CD4-positive, alpha-beta T cell treated with Interleukin-6 at 100 ng/mL for 8 hours (primary cell): ENCODE data around the gene IL22.
A peak's percentile ranks its signal among the peaks of the same experiment; 100 is the strongest.
"Not testable (repeated sequence)": the region's sequence is repeated elsewhere in the genome, so short reads cannot be mapped to it uniquely, and the experiment has no call there.

Source experiments
- DNase-seq: peaks from one replicate; pipeline ENCODE4 v3.0.0-alpha.2; 2020; ENCODE audit warnings: mixed read lengths, low spot score

The IL22 gene

DNA sequence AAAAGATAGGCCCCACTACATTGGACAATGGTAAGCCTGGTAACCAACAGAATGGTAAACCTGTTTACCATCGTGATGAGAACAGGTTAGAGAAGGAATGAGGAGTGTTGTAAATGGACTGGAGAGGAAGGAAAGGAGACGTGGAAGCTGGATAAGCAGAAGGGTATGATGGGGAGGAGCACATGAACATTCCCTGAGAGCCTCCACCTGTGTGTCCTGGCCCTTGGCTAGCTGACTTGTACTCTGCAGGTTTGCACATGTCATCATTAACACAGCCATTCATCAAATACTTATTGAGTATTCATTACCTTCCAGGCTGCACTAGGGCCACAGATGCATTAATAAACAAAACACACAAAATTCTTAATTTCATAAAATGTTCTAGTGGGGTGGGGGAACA lies 23.4 kb downstream of the IL22 start:
- no peak for DNase-seq

DNA sequence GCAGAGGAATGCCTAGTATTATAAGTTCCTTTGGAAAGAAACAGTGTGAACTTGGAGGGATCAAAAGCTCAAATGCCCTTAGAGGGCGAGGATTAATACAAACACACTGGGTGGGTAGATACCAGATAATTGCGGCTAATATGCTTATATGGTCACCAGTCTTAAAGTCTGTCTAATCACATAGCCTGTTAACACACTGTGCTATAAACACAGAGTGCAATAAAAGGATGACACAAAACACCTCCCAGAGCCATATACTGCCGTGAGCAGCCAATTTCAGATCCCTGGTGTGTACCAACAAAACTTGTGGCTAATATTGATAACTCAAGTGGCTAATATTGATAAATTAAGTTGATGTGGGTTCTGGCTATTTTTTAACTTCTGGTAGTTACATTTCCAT lies 26.0 kb downstream of the IL22 start:
- DNase-seq, result no peak

DNA sequence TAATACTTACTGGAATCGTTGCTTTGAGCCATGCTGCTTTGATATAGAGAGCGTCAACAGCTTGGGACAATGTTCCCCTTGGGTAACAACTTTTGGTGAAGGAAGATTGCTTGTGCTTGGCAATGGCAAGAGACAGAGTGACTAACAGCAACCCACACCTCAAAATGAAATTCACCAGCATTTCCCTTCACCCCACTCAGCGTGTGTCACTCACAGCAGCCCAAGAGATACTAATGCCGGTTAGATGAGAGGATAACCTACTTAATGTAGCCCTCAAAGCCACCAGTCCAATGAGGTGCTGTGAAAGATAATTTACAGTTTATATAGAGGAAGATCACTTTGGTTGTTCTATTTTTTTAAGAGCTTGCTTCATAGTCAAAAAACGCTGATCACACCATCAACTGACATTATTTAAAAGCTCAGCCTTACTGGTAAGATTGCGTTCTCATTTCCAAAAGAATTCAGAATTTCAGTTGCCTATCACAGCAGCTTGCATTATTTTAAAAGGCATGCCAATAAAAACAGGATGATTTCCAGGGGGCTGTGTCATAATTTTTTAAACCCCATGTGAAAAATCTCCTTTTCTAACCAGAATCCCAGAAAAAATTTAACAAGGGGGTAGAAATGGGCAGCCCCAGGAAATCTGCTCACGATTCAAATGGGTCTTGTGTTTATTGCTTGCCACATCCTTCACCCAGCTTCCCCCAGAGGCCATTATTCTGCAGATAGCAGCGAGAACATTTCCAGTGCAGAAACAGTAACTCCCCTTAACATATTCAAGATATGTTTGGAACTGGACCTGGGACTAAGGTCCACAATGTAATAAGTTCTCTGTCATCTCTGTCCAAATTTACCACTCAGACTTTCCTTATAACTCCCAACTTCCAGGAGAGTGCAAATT lies 27.6 kb downstream of the IL22 start, which contains the start of gene IL26:
IL26 (minus strand) TSS at position 235 of the 901 bp plus-strand sequence; CDS start at position 181, 54 bp downstream.
- DNase-seq, result peak; percentile 25

DNA sequence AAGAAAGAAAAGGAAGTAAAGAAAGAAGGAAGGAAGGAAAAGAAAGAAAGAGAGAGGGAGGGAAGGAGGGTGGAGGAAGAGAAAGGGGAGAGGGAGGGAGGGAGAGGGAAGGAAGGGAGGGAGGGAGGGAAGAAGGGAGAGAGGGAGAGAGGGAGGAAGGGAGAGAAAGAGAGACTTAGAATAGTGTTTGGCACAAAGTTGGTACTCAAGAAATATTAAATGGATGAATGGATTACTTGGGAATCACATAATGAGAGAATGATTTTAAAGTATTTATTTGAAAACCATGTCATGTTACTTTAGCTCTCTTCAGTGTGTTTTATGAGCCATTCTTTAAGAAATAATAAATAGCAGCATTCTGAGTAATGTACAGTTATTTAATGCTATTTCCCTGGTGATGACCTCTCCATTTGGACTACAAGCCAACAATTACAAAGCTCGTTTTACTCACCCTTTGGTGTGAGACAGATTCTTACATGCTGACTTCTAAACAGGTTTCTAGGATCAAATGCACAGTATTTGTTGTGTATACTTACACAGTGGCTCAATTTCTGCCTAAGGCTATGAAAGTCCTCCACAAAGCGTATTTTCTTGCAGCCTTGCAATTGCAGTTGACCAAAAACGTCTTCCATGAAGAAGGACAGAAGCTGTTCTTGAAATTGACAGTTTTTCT lies 28.7 kb downstream of the IL22 start:
- DNase-seq, result no peak

DNA sequence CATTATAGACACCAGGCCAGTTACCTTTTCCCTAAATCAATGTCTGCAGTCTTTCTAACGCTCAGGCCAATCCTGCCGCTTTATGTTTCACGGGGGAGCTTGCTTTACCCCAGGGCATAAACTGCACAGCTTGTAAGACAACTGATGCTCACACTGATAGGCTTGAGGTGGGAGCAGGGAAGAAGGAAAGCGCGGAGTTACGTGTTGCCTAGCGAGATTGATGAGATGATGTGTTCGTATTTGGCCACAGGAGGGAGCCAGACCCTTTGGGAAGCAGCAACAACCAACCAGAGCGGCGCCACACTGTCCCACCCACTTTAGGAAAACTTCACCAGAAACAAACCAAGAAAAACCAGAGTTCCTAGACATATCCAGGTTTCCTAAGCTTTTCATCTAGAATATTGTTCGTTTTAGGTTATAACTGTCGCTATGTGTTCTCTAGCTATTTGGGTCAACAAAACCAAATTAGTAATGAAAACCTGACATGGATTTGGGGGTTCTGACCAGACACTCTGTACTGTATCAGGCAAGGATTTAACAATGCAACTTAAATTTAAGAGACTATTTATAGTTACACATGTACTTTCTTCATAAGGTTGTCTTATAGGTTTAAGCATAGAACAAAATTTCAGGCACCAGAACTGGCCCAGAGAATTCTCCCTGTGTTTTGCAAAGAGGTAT lies 30.2 kb downstream of the IL22 start:
- peak; percentile 72 for DNase-seq

DNA sequence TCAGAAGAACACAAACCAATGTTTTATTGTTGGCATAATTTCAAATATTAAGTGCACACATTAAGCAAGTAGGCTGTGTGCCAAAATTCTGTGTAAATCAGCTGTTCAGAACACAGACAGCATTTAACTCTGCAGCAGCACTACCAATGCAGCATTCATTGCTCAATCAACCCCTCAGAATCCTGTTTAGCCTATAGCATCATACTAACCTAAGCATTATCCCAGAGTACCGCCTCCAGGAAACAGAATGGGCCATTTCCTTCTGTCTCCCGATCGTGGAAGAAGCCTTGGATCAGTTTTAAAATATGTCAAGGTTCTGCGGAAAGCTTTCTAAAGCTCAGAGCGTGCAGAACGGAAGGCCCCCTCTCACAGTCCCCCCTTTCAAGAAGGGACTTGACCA lies 31.1 kb downstream of the IL22 start:
- DNase-seq, result no peak

DNA sequence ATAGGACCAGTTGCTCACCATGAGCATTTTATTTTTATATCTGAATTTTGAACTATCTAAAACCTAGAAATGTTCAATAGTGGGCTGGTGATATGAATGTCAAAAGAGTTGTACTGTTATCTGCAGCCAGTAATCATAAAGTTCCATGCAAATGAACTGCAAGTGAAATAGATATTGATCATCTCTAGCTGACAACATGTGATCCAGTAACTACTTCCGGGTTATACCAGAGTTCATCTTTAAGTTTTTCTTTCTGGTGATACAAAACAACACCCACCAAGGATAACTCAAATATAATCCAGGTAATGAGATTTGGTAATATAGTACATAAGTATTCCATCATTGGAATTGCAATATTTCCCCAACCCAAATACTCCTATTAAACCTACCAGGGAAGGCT lies 31.9 kb downstream of the IL22 start:
- DNase-seq, result no peak

DNA sequence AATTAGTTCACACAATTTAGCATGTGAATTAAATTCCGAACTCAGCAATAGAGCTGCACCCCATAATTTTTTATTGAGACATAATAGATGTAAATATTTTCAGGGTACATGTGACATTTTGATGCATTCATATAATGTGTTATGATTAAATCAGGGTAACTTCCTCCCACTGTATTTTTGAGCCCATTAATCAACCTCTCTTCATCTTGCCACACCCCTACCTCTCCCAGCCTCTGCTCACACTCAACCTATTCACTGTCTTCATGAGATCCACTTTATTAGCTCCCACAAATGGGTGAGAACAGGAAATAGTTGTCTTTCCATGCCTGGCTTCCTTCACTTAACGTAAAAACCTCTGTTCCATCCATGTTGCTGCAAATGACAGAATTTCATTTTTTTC lies 42.5 kb downstream of the IL22 start:
- no peak for DNase-seq

DNA sequence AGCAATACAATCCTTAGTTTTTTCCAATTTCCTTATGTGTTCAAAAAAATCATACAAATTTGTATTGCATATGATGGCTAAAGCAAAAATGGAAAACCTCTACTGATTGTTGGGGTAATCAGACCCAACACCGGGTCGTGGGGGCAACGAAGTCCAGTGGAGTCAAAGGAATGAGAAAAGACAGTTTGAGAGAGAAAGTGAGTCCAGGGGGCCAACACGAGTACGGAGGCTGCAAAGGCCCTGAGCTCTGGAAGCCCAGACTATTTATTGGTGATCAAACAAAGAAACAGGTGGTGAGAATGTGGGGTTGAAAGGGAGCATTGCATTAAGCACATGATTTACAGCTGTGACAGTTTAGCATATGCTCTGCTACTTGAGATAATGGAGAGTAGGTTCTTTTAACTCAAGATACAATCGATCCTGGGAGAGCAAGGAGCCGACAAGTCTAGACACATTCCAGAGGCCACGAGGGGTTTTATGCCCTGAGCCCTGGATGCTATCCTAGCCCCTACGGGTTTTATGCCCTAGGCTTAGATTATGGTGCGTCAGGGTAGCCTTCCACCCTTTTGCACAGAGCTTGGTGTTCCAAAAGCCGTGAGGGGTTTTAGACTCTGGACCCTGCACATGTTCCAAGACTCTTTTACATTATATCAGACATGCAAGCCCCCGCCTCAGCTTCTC lies 44.2 kb downstream of the IL22 start:
- not testable (repeated sequence) for DNase-seq

DNA sequence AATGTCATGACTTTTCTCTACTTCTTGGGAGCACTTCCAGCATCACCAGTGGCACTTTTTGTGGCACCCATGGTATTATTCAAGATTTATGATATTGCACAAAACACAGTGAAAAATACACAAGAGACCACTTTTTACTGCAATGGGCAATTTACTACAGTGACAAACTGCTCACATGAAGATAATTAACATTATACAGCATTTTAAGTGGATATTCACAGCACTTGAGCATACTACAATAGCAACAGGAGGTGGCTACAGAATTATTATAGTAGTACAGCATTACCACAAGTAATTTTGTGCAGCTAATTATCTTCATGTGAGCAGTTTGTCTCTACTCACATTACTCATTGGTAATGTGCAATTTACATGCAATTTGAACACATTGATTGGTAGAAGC lies 46.1 kb downstream of the IL22 start:
- DNase-seq, result no peak

DNA sequence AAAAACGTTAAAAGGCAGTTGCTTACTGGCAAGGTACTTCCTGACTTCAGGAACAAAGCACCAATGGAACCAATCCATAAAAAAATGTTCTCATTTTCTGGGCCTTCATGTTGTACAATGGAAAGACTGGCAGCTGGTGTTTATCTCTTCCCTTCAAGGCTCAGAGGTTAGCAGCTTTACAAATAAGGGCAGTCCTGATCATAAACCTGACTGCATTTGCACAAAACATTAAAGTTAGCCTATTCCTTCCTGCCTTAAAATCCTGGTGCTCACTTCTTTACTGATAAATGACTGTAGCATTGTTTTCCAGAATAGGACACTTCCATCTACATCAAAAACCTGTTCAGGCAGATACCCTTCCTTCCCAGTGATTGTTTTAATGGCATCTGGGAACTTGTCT lies 47.0 kb downstream of the IL22 start:
- no peak for DNase-seq

DNA sequence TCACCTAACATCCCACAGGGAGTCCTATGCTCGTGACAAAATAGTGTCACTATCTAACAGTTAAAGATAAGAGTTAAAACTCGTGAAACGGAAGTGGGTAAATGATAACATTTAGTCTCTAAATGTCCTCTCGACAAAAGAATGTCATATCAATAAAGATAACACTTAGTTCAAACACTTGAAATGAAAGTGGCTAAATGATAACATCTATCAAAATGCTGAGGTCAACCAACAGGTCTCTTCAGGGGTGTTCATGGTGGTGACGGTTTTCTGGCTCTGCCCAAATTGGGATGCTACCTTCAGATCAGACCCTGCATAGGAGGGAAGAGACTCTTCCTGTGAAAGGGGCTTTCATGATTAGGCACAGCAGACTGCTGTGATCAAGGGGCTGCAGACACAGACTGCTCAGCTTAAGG lies 49.9 kb downstream of the IL22 start:
- DNase-seq, result no peak

DNA sequence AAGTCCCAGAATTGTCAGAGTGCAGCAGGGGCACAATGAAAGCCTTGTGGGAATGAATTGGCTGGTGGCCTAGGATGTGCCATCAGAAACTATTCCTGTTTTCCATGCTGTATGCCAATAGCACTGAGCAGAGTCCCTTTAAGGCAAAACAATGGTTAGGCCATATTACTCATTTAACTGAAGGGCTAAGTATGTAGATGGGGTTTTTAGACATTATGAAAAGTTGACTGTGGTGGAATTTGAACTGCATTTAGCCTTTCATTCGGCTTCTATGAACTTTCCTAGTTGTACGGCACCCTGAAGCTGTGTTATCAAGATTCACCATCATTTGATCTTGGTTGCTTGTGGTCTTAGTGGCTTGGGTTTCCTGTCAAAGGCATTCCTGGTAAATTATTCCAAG lies 52.5 kb downstream of the IL22 start:
- DNase-seq, result no peak

DNA sequence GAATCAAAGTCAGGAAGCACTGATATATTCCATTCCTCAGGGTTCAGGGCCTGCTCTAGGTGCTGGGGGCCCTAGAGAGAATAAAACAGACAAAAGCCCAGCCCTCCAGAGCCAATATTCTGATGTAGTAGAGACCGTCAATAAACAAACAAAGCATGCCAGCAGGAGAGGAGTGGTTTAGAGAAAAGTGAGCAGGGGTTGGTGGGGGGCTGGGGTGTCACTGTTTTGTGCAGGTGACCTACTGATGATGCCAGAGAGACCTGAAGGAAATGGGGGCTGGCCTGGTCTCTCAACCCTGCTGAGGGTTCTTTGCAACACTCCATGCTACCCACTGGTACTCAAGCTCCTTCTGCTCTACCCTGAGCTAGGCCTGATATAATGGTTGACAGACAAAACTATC lies 54.3 kb downstream of the IL22 start:
- no peak for DNase-seq

DNA sequence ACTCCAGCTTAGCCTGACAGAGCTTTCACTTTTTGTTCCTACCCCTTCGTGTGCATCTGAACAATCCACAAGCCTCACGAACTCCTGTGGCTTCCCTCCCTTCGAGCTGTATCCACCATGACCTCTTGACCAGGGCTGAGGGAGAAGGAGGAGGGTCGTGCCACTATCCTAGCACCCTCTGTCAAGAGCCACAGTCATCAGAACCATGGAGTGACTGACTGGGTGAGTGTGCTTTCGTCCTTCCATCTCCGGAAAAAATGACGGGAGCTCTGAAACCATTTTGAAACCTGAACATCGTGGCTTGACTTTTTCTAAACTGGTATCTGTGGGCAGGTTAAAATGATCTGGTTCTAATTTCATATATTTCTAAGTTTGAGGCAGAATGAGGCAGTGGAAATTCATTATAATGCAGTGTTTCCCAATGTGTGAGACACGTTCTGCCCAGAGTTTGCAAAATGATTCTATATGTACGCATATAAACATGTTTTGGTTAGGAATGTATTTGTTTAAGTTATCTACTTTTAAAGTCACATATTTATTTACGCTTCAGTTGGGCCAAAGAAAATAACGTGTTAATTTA lies 54.8 kb downstream of the IL22 start:
- no peak for DNase-seq
